Adipocyte (in vitro differentiated cells): ENCODE measurements around the gene PPP1R9B.

Source experiments
- DNase-seq: peaks from one replicate; pipeline ENCODE4 v3.0.0-alpha.2; 2015; ENCODE audit warnings: low read depth
- H3K27me3 ChIP-seq: replicated peaks from 2 replicates; pipeline ENCODE4 v1.7.0; 2013; ENCODE audit warnings: mild to moderate bottlenecking, low read length, moderate library complexity; ENCODE audit not compliant: control insufficient read depth, insufficient read depth
- H3K36me3 ChIP-seq: 2 replicates; pipeline ENCODE4 v1.7.0; 2013; ENCODE audit warnings: low read length, mild to moderate bottlenecking, moderate library complexity; ENCODE audit not compliant: control insufficient read depth, insufficient read depth, severe bottlenecking
- H3K4me1 ChIP-seq: 2 replicates; pipeline ENCODE4 v1.7.0; 2013; ENCODE audit warnings: mild to moderate bottlenecking, low read length, moderate library complexity; ENCODE audit not compliant: control insufficient read depth, insufficient read depth
- H3K4me3 ChIP-seq: 2 replicates; pipeline ENCODE4 v1.7.0; 2013; ENCODE audit warnings: mild to moderate bottlenecking, low read length, moderate library complexity
- H3K9ac ChIP-seq: 2 replicates; pipeline ENCODE4 v1.7.0; 2013; ENCODE audit warnings: mild to moderate bottlenecking, low read length, moderate library complexity
- H3K9me3 ChIP-seq: 2 replicates; pipeline ENCODE4 v1.7.0; 2013; ENCODE audit warnings: mild to moderate bottlenecking, low read length, moderate library complexity; ENCODE audit not compliant: control insufficient read depth

PPP1R9B gene

DNA sequence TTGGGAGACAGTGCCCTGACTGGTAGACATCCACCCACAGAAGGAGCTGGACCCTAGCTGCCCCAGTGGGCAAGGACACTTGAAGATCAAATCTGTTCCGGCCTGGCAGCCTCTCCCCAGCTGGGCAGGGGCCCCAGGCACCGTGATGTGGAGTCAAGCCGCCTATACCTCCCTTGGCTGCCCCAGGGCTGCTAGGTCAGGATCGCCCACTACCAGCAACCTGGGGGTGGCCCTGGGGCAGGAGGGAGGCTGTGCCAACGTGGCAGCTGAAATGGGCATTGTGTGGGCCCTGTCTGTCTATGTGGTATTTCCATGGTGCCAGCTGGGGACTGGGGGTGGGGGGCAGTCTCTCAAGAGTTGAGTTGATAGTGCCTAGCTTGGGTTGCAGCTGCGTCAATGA is 54.4 kb downstream of the PPP1R9B start:
- Histone ChIP-seq H3K4me3 (peak overlapping the region; percentile 95), H3K27me3 (no peaks in the 10 kb centered on the region), H3K4me1 (peaks cover 53% of the 10 kb centered on the region), H3K9me3 (no peaks in the 10 kb centered on the region), H3K9ac (peak overlapping the region; percentile 93), H3K36me3 (peaks cover 19% of the 10 kb centered on the region)
- peak; percentile 24 for DNase-seq

DNA sequence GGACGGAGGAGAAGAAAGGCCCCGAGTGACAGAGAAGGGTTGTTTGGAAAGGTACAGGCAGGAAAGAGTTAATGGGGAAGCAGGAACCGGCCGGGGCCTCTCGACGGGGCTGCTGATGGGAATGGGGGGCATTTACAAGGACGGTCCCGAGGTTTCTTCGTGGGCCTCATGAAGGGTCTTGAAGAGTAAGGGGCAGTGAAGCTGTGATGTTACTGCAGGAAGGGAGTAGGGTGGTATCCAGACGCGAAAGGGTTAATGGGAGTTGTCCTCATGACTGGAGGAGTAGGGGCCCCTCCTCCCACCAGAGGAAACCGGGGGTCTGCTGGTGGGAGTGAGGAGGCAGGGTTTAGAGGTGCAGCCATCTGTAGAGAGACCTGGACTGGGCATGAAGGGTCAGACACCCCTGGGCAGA is 54.8 kb downstream of the PPP1R9B start:
- Histone ChIP-seq H3K27me3 (no peaks in the 10 kb centered on the region), H3K4me3 (peak overlapping the region; percentile 95), H3K4me1 (peaks cover 49% of the 10 kb centered on the region), H3K9ac (peak overlapping the region; percentile 93), H3K36me3 (peaks cover 19% of the 10 kb centered on the region), H3K9me3 (no peaks in the 10 kb centered on the region)
- peak; percentile 40 for DNase-seq

DNA sequence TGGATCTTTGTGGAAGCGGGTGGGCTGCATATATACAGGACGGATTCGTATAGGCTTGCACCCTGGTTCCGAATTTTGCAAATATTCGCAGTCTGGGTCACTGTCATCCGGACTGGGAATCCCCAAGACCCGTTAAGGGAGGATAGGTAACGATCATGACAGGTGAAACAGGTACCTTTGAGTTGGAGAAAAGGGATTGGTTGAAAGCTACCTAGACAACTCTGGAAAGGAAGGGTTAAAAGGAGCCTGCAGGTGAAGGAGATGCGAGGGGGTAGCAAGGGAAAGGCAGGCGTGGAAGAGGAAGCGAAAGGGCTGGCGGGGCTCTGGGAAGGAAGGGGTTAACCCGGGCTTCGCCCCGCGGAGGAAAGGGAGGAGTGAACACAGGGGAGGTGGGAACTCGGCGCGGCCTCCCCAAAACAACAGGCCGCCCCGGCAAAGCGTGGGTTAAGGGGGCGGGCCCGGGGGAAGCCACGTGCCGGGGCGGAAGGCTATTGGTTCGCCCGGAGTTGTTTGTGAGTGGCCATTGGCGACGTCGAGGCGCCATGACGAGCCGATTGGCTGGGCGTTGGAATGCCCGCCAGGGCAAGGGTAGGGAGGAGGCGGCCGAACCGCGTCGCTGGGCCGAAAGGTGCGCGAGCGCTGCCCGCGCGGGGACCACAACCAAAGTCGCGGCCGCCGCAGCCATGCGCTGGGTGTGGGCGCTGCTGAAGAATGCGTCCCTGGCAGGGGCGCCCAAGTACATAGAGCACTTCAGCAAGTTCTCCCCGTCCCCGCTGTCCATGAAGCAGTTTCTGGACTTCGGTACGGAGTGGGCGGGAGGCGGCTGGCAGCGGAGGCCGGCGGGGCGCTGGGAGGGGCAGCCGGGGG is 55.5 kb downstream of the PPP1R9B start, which contains the start of gene PDK2:
PDK2 (plus strand) TSS at position 599 of the 867 bp plus-strand sequence; CDS start at position 684, 85 bp downstream.
- peak within 1 kb of the TSS; percentile 95 for H3K4me3 ChIP-seq
- peaks cover 19% of the 10 kb centered on the region for H3K36me3 ChIP-seq
- H3K27me3 ChIP-seq, result no peaks in the 10 kb centered on the region
- H3K9me3 ChIP-seq, result no peaks in the 10 kb centered on the region
- peak within 1 kb of the TSS; percentile 93 for H3K9ac ChIP-seq
- H3K4me1 ChIP-seq, result peaks cover 42% of the 10 kb centered on the region
- DNase-seq, result peak; percentile 99

DNA sequence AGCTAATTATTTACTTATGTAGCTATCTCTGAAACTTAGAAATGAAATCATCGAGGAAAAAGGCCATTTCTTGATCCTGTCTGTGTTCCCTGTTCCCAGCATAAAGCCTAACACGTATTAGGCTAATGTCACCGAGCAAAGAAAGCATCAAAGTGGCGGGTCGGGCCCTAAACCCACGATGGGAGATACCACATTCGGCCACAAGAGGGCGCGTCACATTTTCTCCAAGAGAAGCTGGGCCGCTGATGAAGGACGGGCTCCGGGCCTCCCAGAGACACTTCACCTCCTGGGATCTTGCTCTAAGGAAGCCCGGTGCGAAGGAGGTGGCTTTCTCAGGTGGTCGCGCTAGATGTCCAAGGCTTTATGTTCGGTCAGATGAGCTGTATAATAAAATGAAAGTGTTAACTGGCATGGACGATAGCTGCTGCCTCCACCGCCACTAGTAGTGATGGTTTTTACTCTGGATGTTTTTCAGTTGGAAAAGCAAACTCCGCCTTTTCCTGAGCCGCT is 56.2 kb downstream of the PPP1R9B start:
- no peaks in the 10 kb centered on the region for H3K9me3 ChIP-seq
- H3K36me3 ChIP-seq, result peaks cover 23% of the 10 kb centered on the region
- H3K4me1 ChIP-seq, result peaks cover 38% of the 10 kb centered on the region
- H3K4me3 ChIP-seq, result peak overlapping the region; percentile 95
- peak overlapping the region; percentile 93 for H3K9ac ChIP-seq
- no peaks in the 10 kb centered on the region for H3K27me3 ChIP-seq
- DNase-seq, result peak; percentile 97

DNA sequence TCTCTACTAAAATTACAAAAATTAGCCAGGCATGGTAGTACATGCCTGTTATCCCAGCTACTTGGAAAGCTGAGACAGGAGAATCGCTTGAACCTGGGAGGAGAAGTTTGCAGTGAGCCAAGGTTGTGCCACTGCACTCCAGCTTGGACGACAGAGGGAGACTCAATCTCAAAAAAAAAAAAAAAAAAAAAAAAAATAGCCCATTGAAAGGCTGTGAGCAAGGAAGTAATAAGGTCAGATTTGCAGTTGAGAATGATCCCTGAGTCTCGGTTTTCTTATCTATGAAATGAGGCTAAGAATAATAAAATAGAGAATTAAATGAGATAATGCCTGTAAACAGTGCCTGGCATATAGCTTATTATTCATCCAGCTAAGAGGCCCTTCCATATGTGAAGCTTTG is 56.7 kb downstream of the PPP1R9B start:
- Histone ChIP-seq H3K36me3 (peaks cover 23% of the 10 kb centered on the region), H3K27me3 (no peaks in the 10 kb centered on the region), H3K4me3 (no peak overlapping the region), H3K9me3 (no peaks in the 10 kb centered on the region), H3K9ac (peak overlapping the region; percentile 93), H3K4me1 (peaks cover 36% of the 10 kb centered on the region)
- no peak for DNase-seq

DNA sequence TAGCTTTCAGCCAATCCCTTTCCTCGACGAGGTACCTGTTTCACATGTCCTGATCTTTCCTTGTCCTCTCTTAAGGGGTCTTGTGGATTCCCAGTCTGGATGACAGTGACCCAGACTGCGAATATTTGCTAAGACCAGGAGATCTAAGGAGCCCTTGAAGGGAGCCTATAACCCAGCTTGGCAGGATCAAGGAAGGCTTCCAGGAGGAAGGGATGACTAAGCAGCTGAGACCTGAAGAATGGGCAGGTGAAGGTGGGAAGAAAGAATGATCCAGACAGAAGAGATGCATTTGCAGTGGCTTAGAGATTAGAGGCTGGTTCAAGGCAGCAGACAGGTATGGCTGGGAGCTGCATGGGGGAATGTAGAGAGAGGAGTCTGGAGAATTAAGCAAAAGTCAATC is 57.2 kb downstream of the PPP1R9B start:
- Histone ChIP-seq H3K36me3 (peaks cover 17% of the 10 kb centered on the region), H3K27me3 (no peaks in the 10 kb centered on the region), H3K9ac (peak overlapping the region; percentile 4), H3K4me1 (peaks cover 32% of the 10 kb centered on the region), H3K4me3 (no peak overlapping the region), H3K9me3 (no peaks in the 10 kb centered on the region)
- no peak for DNase-seq

DNA sequence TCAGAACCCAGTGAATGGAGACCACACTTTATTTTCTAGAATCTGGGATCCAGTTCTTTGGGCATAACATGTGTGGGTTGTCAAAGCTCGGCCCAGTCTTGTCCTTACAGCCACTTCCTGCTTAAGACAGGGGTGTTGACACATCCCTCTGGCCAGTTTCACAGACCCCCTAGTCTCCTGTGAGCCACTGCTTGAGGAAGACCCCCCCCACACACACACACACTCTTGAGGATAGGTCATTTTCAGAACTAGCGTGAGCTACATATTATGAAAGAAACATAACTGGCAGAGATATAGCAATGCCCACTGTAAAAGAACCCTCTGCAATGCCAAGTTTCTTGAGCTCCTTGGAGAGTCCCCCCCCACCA is 58.6 kb downstream of the PPP1R9B start:
- Histone ChIP-seq H3K4me3 (no peak overlapping the region), H3K4me1 (peaks cover 19% of the 10 kb centered on the region), H3K9me3 (no peaks in the 10 kb centered on the region), H3K27me3 (no peaks in the 10 kb centered on the region), H3K9ac (no peak overlapping the region), H3K36me3 (peaks cover 8% of the 10 kb centered on the region)
- no peak for DNase-seq

DNA sequence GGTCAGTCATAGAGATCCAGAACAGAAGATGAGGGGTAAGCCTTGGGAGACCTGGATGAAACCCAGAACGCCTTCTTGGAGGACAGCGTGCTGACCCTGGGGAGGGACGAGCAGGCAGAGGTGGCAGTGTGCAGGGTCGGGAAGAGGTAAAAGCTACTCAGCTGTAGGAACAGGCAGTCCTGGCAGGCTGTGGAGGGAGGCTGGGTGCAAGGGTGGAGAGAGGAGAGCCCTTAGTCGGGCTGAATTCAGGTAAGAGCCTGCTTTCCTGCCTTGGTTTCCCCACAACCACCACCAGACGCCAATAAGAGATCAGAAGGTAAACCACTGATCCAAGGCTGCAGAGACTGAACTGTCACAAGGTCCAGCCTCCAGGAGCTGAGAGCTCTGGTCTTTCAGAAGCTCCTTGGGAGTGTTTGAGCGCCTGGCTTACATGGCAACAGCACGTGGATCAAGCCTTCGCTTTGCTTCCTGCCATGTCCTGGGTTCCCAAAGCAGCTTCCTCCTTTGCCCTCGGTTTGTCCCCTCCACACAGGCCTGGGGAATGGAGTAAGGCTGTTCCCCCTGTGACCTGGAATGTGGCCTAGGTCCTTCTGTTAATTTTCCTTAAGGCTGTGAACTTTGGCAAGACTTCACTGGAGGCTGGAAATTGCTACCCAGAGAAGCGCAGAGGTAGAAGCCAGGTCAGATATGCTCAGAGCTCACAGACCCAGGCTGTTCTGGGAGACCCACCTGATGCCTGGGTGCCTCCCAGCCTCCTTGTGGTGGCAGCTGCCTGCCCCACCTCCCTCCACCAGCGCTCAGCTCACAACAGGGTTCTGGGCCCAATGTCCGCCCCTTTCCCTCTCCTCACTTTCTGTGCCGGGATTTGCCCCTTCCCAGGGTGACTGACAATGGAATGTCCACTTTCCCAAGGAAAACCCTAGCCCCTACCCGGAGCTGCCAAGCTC is 59.2 kb downstream of the PPP1R9B start:
- Histone ChIP-seq H3K27me3 (no peaks in the 10 kb centered on the region), H3K9ac (no peak overlapping the region), H3K4me1 (peaks cover 12% of the 10 kb centered on the region), H3K36me3 (peaks cover 8% of the 10 kb centered on the region), H3K4me3 (no peak overlapping the region), H3K9me3 (no peaks in the 10 kb centered on the region)
- DNase-seq, result no peak

DNA sequence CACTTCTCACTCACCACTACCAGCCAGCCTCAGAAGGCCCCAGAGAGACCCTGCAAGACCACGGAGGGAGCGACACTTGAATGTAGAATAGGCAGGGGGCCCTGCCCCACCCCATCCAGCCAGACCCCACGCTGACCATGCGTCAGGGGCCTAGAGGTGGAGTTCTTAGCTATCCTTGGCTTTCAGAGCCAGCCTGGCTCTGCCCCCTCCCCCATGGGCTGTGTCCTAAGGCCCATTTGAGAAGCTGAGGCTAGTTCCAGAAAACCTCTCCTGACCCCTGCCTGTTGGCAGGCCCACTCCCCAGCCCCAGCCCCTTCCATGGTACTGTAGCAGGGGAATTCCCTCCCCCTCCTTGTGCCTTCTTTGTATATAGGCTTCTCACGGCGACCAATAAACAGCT is 60.4 kb downstream of the PPP1R9B start:
- Histone ChIP-seq H3K4me3 (no peak overlapping the region), H3K27me3 (no peaks in the 10 kb centered on the region), H3K4me1 (peaks cover 5% of the 10 kb centered on the region), H3K9ac (no peak overlapping the region), H3K36me3 (peaks cover 8% of the 10 kb centered on the region), H3K9me3 (no peaks in the 10 kb centered on the region)
- DNase-seq, result no peak

DNA sequence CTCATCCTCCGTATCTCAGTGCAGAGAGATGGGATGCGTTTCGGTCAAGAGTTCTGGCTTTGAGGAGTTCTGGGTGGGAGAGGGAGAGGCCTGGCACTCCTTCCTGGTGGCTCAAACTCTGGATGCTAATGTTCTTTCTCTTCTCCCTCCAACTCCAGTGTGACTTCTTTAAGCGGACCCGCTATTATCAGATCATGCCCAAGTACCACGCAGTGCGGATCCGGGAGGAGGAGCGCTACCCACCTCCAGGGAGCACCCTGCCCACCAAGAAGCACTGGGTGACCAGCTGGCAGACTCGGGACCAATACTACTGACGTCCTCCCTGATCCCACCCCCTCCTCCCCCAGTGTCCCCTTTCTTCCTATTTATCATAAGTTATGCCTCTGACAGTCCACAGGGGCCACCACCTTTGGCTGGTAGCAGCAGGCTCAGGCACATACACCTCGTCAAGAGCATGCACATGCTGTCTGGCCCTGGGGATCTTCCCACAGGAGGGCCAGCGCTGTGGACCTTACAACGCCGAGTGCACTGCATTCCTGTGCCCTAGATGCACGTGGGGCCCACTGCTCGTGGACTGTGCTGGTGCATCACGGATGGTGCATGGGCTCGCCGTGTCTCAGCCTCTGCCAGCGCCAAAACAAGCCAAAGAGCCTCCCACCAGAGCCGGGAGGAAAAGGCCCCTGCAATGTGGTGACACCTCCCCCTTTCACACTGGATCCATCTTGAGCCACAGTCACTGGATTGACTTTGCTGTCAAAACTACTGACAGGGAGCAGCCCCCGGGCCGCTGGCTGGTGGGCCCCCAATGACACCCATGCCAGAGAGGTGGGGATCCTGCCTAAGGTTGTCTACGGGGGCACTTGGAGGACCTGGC is 61.3 kb downstream of the PPP1R9B start:
- no peak for DNase-seq
- no peaks in the 10 kb centered on the region for H3K9me3 ChIP-seq
- H3K4me1 ChIP-seq, result no peaks in the 10 kb centered on the region
- H3K36me3 ChIP-seq, result peaks cover 8% of the 10 kb centered on the region
- no peak overlapping the region for H3K4me3 ChIP-seq
- no peak overlapping the region for H3K9ac ChIP-seq
- no peaks in the 10 kb centered on the region for H3K27me3 ChIP-seq
